NCI-H2081 treated with DMSO at 0.1 percent for 48 hours (cell line): ENCODE measurements around the gene FBXW8.
"Not testable (repeated sequence)": the region's sequence is repeated elsewhere in the genome, so short reads cannot be mapped to it uniquely, and the experiment has no call there.

Experiments used
- DNase-seq: peaks from one replicate; lab custom pipeline; 2025; lab: John Stamatoyannopoulos, UW

The FBXW8 gene

DNA sequence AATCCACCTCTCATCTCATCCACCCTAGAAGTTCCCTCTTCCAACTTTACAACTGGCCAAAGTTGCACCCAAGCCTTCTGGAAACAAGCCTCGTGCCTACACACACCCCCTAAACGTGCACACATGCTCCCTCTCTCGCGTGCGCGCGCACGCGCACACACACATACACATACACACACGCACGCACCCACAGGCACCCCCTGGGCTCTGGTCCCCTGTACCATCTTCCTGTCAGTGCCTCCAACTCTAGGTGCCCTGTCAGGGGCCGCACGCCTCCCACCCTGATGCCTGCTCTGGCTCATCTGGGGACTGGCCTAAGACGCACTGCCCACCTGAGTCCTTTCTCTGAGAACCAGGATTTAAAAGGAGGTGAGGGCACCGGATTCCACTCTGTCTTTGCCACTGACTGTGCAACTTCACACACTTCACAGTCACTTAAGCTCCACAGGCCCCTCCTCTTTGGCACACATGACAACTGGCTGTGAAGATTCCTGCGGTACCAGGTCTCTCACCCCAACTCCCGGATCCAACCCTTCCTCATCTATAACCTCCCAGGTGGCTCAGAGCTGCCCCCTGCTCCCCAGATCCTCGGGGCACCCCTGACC lies 142.9 kb downstream of the FBXW8 start:
- DNase-seq, result no peak

- no peak for DNase-seq
These were observed 143.5 kb downstream of the FBXW8 start for GRCh38 chr12:117054279-117054678.

DNA sequence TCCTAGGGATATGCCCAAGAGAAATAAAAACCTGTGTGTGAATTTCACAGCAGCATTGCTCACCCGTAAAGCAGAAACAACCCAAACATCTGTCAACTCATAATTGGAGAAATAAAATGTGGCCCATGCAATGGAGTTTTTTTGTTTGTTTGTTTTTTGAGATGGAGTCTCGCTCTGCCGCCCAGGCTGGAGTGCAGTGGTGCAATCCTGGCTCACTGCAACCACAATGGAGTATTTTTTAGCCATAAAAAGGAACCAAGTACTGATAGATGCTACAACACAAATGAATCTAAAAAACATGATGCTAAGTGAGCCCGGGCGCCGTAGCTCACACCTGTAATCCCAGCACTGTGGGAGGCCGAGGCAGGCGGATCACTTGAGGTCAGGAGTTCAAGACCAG lies 146.9 kb downstream of the FBXW8 start:
- DNase-seq, result not testable (repeated sequence)

DNA sequence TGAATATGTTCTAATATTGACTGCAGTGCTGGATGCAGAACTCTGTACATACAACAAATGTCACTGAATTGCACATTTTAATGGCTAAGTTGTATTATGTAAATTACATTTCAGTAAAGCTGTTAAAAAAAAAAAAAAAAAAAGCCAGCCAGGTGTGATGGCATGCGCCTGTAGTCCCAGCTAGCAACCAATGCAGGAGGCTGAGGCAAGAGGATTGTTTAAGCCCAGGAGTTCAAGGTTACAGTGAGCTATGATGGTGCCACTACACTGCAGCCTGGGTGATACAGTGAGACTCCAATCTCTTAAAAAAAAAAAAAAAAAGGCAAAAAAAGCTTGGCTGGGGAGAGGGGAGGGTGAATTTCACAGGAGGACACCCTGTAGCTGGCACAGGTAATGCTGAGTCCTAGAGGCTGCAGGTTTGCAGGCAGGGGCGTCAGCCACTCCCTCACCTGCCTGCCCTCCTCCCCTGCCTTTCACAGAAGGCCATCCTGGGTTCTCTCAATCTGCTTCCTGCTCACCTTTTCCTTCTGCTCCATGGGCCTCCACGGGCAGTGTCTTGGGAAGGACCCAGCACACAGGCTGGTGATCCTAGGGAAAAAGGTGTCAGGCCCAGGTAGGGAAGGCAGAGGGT lies 147.8 kb downstream of the FBXW8 start:
- no peak for DNase-seq

DNA sequence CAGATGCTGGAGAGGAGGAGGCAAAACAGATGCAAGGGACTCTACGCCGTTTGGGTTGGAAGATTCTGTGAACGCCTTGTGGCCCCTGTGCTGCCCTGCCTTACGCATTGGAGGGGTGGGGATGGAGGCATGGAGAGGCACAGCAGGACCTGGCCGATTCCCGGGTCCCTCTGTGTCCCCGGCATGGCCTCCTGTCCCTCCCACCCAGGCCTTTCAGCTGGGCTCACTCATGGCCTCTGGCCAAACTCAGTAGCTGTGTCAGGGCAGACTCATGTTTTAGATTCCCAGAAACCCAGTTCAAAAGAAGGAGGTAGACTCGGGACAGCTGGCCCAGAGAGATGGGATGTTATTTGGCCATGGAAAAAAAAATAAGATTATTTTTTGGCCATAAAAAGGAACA lies 148.4 kb downstream of the FBXW8 start:
- no peak for DNase-seq

- DNase-seq, result no peak
These were observed 149.6 kb downstream of the FBXW8 start for GRCh38 chr12:117060246-117060928.

- DNase-seq, result no peak
These were observed 150.2 kb downstream of the FBXW8 start for GRCh38 chr12:117060929-117061305.

DNA sequence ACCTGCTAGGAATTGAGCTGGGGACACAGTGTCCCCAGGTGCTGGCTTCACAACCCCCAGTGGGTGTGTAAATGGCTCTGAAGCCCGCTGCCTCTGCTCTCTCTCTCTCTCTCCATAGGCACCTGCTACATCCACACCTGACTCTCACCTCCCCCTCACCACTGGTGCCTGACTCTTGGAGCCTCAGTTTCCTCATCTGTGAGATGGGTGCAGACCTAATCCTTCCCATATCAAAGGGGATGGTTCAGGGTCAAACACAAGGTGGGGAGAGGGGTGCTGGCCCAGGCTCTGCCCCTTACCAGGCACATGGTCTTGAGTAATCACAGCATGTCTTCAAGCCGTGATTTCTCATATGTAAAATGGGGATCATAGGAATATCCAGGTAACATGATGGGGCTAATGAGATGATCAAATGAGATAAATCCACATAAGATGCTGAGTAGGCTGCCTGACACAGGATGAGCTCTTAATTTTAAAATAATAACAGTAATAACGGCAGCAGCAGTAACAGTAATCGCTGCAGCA lies 150.9 kb downstream of the FBXW8 start:
- DNase-seq, result no peak

- DNase-seq, result no peak
These were observed 152.6 kb downstream of the FBXW8 start for GRCh38 chr12:117063162-117063911.

- DNase-seq, result no peak
These were observed 153.3 kb downstream of the FBXW8 start for GRCh38 chr12:117064049-117064448.

DNA sequence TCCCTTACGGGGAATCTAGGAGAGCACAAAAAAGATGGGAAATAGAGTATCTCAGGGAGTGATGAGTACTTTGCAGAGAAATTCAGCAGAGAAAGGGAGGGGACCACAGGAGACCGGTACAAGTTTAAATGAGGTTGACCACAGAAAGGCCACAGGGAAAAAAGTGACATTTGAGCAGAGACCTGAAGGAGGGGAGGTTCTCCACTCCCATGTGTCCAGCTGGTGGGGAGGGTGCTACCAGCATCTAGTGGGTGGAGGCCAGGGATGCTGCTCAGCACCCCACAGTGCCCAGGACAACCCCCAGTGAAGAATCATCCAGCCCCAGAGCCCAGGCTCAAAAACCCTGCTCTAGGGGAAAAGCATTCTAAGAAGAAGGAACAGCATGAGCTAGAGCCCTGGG lies 153.8 kb downstream of the FBXW8 start:
- DNase-seq, result no peak

DNA sequence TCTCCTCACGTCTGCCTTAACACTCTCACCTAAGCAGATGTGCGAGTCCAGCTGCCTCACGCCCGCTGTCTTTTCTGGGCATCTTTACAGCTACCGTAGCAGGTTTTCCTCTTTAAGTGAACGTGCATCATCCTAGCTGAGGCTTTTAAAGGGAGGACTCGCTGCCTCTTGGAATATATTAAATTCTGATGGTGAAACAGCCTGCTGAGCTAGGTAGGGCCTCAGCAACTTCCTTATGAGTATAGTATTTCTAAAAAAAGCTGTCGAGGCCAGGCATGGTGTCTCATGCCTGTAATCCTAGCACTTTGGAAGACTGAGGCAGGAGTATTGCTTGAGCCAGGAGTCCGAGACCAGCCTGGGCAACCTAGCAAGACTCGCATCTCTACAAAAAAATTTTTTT lies 156.3 kb downstream of the FBXW8 start:
- DNase-seq, result no peak

GRCh38 chr12:117067638-117068037 lies 156.9 kb downstream of the FBXW8 start:
- no peak for DNase-seq

- no peak for DNase-seq
These were observed 157.7 kb downstream of the FBXW8 start for GRCh38 chr12:117068492-117068891.

DNA sequence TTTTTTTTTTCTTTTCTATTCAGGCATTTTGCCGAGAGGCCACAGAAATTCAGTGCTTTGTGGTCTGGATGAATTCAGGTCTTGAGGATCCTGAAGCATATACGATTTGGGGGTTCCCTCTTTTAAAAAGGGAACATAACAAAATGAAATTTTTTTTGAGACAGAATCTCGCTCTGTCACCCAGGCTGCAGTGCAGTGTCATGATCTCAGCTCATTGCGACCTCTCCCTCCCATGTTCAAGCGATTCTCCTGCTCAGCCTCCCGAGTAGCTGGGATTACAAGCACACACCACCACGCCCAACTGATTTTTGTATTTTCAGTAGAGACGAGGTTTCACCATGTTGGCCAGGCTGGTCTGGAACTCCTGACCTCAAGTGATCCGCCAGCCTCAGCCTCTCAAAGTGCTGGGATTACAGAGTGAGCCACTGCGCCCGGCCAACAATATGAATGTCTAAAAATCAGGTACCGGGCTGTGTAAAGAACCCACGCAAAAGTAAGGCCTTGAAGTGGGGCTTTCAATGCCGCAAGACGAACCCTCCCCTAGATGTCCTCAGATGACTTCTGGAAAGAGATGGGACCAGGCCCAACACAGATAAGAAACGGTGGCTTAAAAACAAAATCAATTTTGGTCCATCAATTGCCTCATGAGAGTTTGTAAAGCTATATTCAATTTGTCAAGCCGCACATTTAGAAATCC lies 158.5 kb downstream of the FBXW8 start:
- no peak for DNase-seq

- DNase-seq, result no peak
These were observed 159.5 kb downstream of the FBXW8 start for GRCh38 chr12:117069926-117070900.

GRCh38 chr12:117071009-117071408 lies 160.3 kb downstream of the FBXW8 start:
- no peak for DNase-seq

- DNase-seq, result no peak
These were observed 161.4 kb downstream of the FBXW8 start for GRCh38 chr12:117072106-117072505.

DNA sequence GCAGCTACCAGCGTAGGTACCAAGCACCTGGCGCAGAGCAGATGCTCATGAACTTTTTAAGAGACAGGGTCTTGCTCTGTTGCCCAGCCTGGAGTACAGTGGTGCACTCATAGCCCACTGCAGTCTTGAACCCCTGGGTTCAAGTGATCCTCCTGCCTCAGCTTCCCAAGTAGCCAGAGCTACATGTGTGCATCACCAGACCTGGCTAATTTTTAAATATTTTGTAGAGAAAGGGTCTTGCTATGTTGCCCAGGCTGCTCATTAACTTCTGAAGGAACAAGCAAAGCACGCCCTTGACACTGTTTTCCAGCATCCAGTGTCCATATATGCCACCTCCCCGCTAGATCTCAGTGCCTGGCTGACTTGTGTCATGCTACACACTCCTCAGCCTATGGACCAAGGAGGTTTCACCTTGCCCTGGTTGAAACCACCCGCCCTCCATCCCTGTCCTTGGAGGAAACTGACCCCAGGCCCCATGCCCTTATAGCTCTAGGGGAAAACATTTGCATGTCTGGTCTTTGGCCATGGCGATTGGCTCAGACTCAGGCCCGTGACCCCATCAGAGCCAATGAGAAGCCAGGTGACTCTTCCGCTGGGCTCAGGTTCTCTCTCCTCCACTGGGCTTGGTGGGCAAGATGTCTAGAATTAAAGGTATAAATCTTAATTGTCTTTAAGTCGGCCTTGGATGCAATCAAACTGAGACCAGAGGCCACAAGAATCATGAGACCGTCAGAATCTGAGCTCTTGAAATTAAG lies 162.2 kb downstream of the FBXW8 start:
- no peak for DNase-seq

GRCh38 chr12:117073611-117074010 lies 162.9 kb downstream of the FBXW8 start:
- no peak for DNase-seq
